ENCODE data around the gene ANKS1B. TPM values are rescaled to one million over a fixed set of nuclear protein-coding genes. Genes with fewer than 3 reads are reported as not detected.

ANKS1B gene
- total and polyA plus RNA-seq, 7 donors, result 1.0 to 57.3 (median 30.1) TPM; not detected in 1

GRCh38 chr12:99110868-99111267, 873.9 kb downstream of the ANKS1B start:
- Histone ChIP-seq H3K27ac (no peak overlapping the region), H3K4me3 (no peak overlapping the region), H3K4me1 (no peaks in the 10 kb centered on the region), H3K36me3 (no peaks in the 10 kb centered on the region), H3K9me3 (no peaks in the 10 kb centered on the region), H3K27me3 (no peaks in the 10 kb centered on the region)
- intact Hi-C loops (cut with DNase I), result no loop called here
- WGBS, 2 donors, result 29 to 62% methylated on average over 3 of the region's 3 CpGs
- TF ChIP-seq POLR2A (IDR thresholded peaks at IDR 0.05) (no peak), EP300 (IDR thresholded peaks at IDR 0.05) (no peak), POLR2AphosphoS5 (IDR thresholded peaks at IDR 0.05) (no peak), CTCF (IDR thresholded peaks at IDR 0.05) (no peak)
- no peak for DNase-seq

- DNase-seq, result no peak
- no peaks in the 10 kb centered on the region for H3K36me3 ChIP-seq
- no peak for TF ChIP-seq EP300 (IDR thresholded peaks at IDR 0.05)
- no peak for TF ChIP-seq POLR2A (IDR thresholded peaks at IDR 0.05)
- TF ChIP-seq POLR2AphosphoS5 (IDR thresholded peaks at IDR 0.05), result no peak
- no peak for TF ChIP-seq CTCF (IDR thresholded peaks at IDR 0.05)
- H3K4me1 ChIP-seq, result no peaks in the 10 kb centered on the region
- H3K4me3 ChIP-seq, result no peak overlapping the region
- no peaks in the 10 kb centered on the region for H3K9me3 ChIP-seq
- H3K27ac ChIP-seq, result no peak overlapping the region
- H3K27me3 ChIP-seq, result no peaks in the 10 kb centered on the region
- WGBS, 2 donors, result 40 to 69% methylated on average over 2 of the region's 2 CpGs
- intact Hi-C loops (cut with DNase I), result no loop called here
Measured at GRCh38 chr12:99110212-99110611, 874.5 kb downstream of the ANKS1B start.

- Histone ChIP-seq H3K36me3 (no peaks in the 10 kb centered on the region), H3K27me3 (no peaks in the 10 kb centered on the region), H3K27ac (no peak overlapping the region), H3K9me3 (no peaks in the 10 kb centered on the region), H3K4me1 (no peaks in the 10 kb centered on the region), H3K4me3 (no peak overlapping the region)
- DNase-seq, result no peak
- WGBS, 2 donors, result 78 to 87% methylated on average over 2 of the region's 2 CpGs
- TF ChIP-seq POLR2A (IDR thresholded peaks at IDR 0.05), result no peak
- TF ChIP-seq POLR2AphosphoS5 (IDR thresholded peaks at IDR 0.05), result no peak
- TF ChIP-seq CTCF (IDR thresholded peaks at IDR 0.05), result no peak
- no peak for TF ChIP-seq EP300 (IDR thresholded peaks at IDR 0.05)
- intact Hi-C loops (cut with DNase I), result no loop called here
Measured at GRCh38 chr12:99108924-99109323, 875.8 kb downstream of the ANKS1B start.

GRCh38 chr12:99099786-99100185, 885.0 kb downstream of the ANKS1B start:
- Histone ChIP-seq H3K4me1 (no peaks in the 10 kb centered on the region), H3K9me3 (no peaks in the 10 kb centered on the region), H3K27ac (no peak overlapping the region), H3K27me3 (no peaks in the 10 kb centered on the region), H3K4me3 (no peak overlapping the region), H3K36me3 (no peaks in the 10 kb centered on the region)
- TF ChIP-seq POLR2AphosphoS5 (IDR thresholded peaks at IDR 0.05) (no peak), CTCF (IDR thresholded peaks at IDR 0.05) (no peak), EP300 (IDR thresholded peaks at IDR 0.05) (no peak), POLR2A (IDR thresholded peaks at IDR 0.05) (no peak)
- 71 to 72% methylated on average over 2 of the region's 2 CpGs for WGBS, 2 donors
- intact Hi-C loops (cut with DNase I), result no loop called here
- DNase-seq, result no peak

- intact Hi-C loops (cut with DNase I), result no loop called here
- TF ChIP-seq EP300 (IDR thresholded peaks at IDR 0.05) (no peak), CTCF (IDR thresholded peaks at IDR 0.05) (no peak), POLR2AphosphoS5 (IDR thresholded peaks at IDR 0.05) (no peak)
- no peaks in the 10 kb centered on the region for H3K36me3 ChIP-seq
- H3K9me3 ChIP-seq, result no peaks in the 10 kb centered on the region
- H3K27me3 ChIP-seq, result no peaks in the 10 kb centered on the region
- DNase-seq, result no peak
- WGBS, 2 donors, result 84 to 91% methylated on average over 2 of the region's 2 CpGs
- no peak overlapping the region for H3K27ac ChIP-seq
- H3K4me1 ChIP-seq, result no peaks in the 10 kb centered on the region
- H3K4me3 ChIP-seq, result no peak overlapping the region
Measured at GRCh38 chr12:99097171-99097570, 887.6 kb downstream of the ANKS1B start.
